GM19455 (cell line): Measurements from ENCODE around the gene LRRC8B.
"Not testable (repeated sequence)": the region's sequence is repeated elsewhere in the genome, so short reads cannot be mapped to it uniquely, and the experiment has no call there.

Experiments used
- ATAC-seq: cut with Tn5 transposase; IDR thresholded peaks from one replicate; pipeline ENCODE4 v1.9.1; 2021; ENCODE audit not compliant: unreplicated experiment

The LRRC8B gene

GRCh38 chr1:89524369-89525168, at the start of gene LRRC8B:
LRRC8B (plus strand) TSS chr1:89524829; CDS start chr1:89582651, 57,822 bp downstream.
- ATAC-seq: peak; percentile 87

DNA sequence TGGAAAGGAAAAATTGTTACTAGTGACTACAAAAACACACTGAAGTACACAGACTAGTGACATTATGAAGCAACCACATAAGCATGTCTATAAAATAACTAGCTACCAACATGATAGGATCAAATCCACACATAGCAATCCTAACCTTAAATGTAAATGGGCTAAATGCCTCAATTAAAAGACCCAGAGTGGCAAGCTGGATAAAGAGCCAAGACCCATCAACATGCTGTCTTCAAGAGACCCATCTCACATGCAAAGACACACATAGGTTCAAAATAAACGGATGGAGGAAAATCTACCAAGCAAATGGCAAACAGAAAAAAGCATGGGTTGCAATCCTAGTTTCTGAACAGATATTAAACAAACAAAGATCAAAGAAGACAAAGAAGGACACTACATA, 49.4 kb upstream of the LRRC8B start:
- ATAC-seq: no peak

- ATAC-seq: no peak
Observed at GRCh38 chr1:89476072-89476471, 48.6 kb upstream of the LRRC8B start.

GRCh38 chr1:89483010-89483756, 41.4 kb upstream of the LRRC8B start:
- ATAC-seq: peak; percentile 64

- ATAC-seq: no peak
Observed at GRCh38 chr1:89483757-89484077, 40.9 kb upstream of the LRRC8B start.

DNA sequence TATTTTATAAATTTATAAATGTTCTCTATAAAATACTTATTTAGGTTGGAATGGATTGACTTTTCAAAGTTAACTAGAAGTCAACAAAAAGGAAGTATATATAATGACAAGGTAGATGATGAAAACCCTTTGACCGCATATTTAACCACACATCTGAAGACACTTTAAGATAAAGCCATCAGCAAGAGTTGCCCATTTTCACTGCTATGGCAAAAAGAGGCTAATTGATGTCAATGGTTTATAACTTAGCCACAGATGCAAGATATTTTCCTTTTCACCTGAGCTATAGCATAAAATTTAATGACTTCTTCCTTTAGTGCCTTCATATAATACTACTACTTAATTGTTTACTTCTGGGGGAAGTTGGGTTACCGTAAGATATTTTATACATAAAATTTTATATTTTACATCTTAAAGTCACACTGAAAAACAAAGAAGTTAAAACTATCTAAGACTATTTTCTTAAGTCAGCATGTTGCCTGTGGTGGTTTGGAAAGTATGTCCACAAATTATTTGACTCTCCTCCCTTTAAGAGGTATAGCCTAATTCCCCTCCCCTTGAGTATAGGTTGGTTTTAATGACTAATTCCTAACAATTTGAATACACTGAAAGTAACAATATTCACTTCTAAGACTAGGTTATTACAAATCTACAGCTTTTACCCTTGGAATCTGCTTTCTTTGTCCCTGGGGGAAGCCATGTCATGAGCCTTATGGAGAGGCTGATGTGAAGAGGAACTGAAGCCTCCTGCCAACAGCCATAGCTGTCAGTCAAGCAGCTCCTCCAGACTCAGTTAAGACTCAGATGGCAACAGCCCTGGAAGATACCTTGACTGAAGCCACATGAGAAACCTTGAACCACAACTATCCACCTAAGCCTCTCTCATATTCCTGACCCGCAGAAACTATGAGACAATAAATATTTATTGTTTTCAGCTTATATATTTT, 40.3 kb upstream of the LRRC8B start:
- no peak for ATAC-seq

DNA sequence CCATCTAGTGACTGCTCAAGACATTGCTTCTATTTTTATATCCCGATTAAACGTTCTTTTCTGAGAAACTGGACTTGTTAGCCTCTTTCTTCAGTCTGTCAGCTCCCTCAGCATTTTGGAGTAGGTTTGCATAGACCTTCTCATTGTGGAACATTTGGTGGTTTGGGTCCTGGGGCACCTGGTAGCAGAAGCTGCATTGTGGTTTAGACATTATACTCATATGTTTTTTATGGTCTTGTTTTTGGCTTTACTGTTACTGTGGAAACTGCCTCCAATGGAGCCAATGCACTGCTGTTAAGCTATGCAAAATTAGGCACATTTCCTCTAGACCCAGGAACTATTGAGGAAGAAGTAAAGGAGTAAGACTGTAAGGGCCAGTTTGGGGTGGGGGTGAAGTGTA, 36.7 kb upstream of the LRRC8B start:
- ATAC-seq: no peak

DNA sequence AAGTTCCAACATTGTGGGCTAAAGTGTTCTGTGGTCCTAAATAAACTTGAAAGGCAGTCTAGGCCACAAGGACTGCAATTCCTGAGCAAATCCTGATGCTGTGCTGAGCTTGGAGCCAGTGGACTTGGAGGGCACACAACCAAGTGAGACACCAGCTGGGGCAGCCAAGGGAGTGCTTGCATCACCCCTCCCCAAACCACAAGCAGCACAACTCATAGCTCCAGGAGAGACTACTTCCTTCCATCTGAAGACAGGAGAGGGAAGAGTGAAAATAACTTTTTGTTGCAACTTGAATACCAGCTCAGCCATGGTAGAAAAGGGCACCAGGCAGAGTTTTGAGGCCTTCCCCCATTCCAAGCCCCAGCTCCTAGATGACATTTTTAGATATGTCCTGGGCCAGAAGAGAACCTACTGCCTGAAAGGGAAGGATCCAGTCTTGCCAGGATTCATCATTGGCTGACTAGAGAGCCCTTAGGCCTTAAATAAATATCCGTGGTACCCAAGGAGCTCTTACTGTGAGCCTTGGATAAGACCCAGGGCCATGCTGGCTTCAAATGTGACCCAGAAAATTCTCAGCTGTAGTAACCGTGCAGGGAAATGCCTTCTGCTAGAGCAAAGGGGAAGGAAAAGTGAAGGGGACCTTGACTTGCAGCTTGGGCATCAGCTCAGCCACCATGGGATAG, 35.4 kb upstream of the LRRC8B start:
- ATAC-seq: no peak

DNA sequence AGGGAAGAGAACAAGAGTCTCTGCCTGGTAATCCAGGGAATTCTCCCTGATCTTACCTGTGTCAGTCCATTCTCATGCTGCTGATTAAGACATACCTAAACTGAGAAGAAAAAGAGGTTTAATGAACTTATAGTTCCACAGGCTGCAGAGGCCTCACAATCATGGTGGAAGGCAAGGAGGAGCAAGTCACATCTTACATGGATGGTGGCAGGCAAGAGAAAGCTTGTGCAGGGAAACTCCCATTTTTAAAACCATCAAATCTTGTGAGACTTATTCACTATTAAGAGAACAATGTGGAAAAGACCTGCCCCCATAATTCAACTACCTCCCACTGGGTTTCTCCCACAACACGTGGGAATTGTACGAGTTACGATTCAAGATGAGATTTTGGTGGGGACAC, 34.2 kb upstream of the LRRC8B start:
- no peak for ATAC-seq

- no peak for ATAC-seq
Observed at GRCh38 chr1:89499320-89499719, 25.3 kb upstream of the LRRC8B start.

DNA sequence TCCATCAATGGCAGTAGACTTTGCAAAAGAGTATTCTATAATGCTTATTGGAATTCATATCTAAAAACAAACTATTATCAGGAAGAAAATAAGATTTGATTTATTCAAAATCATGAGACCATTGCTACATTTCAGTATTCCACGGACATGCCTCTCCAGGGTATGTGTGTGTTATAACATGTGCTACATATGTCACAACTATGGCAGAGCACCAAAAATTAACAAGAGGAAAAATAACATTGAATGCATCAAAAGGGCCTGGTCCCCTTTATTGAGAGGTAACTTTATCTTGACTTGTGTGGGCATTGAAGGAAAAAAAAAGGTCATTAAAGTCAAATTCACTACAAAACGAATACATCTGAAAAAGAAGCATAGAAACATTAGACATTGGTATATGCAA, 22.6 kb upstream of the LRRC8B start:
- ATAC-seq: no peak

DNA sequence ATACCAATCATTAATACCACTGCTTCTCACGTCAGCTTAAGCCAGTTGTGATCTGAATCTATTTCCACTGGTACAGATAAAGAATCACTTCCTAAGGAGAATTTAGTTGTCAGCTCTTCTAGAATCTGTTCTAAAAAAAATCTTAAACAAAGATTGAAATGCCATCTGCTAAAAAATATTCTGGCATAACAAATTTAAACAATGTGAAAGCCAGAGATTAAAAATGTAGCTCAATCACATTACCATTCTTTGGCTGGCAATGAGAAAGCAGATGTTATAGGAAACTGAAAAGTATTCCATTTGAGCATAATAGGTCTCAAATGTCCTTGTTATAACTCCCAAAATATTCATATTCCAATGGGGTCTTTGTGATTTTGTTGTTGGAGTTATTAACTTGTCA, 21.7 kb upstream of the LRRC8B start:
- ATAC-seq: no peak

- ATAC-seq: no peak
Observed at GRCh38 chr1:89503690-89504089, 20.9 kb upstream of the LRRC8B start.

GRCh38 chr1:89510061-89510460, 14.6 kb upstream of the LRRC8B start:
- not testable (repeated sequence) for ATAC-seq

GRCh38 chr1:89512996-89513720, 11.5 kb upstream of the LRRC8B start:
- no peak for ATAC-seq

DNA sequence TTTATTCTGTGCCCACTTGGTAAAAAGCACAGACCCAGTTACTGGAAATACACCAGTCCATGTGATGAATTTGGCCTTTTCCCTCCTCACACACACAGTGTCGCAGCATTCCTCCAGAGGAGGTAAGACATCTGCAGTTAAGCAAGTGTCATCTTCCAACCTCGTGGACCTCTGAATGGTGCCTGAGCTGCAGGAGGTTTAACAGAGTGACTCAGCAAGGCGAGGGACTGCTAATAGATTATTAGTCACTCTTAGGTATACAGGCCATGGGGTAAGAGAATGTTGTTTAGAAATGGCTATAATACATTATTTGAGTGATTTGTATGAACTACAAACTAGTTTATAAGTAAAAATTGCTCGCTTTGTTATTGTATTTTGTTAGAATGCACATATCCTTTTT, 8.6 kb upstream of the LRRC8B start:
- ATAC-seq: no peak

DNA sequence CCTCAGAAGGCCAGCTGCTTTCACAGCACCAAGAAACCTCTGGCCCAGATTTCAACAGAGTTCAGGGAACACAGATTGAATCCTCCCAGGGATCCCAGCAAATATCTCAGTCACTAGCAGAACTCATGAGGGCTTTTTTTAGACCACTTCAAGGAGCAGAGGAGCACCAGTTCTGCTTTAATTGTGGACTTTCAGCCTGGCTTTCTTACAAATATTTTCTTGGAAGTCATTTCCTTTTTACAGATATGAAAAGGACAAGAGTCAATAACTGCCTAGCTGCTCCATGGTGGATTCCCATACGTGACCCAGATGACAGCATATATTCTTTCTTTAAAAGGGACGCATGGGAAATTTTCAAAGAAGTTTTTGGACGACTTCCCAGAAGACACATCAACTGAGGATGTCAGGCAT, 6.4 kb upstream of the LRRC8B start:
- no peak for ATAC-seq

DNA sequence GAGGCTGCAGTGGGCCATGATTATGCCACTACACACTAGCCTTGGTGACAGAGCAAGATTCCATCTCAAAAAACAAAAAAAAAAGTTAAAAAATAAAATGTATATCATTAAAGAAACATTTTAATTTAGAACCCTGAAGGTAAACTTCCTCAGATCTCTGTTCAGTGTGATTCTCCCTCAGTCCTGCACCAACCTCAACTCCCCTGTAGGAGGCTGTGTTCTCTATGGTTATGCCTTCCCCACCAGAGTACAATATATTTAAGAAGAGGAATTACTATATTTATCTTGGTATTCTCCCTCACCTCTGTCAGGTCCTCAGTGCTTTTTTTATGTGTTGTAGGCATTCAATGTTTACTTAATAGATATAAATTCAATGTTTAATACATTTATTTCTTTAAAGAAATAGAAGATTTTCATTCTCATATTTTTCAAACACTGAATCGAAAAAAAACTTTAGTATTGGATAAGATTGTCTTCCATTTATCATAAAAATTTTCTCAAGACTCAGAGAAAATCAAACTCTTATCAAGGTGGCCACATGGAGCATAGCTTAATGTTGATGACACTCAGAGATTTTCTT, 4.8 kb upstream of the LRRC8B start:
- peak; percentile 32 for ATAC-seq

- ATAC-seq: not testable (repeated sequence)
Observed at GRCh38 chr1:89521977-89522376, 2.7 kb upstream of the LRRC8B start.
